Rectal smooth muscle tissue (tissue), 1 donor: ENCODE measurements around the gene ADAMTS14.

Experiments
- H3K27ac ChIP-seq: one replicate; pipeline ENCODE4 v1.7.0; 2013; ENCODE audit warnings: low read depth, low read length, inconsistent platforms
- H3K27me3 ChIP-seq: one replicate; pipeline ENCODE4 v1.7.0; 2013; ENCODE audit warnings: low read length; ENCODE audit not compliant: control insufficient read depth, insufficient read depth
- H3K36me3 ChIP-seq: one replicate; pipeline ENCODE4 v1.7.0; 2013; ENCODE audit warnings: low read length; ENCODE audit not compliant: control insufficient read depth, insufficient read depth
- H3K4me1 ChIP-seq: one replicate; pipeline ENCODE4 v1.7.0; 2013; ENCODE audit warnings: low read length; ENCODE audit not compliant: control insufficient read depth, insufficient read depth
- H3K4me3 ChIP-seq: one replicate; pipeline ENCODE4 v1.7.0; 2013; ENCODE audit warnings: low read length
- H3K9ac ChIP-seq: one replicate; pipeline ENCODE4 v1.7.0; 2013; ENCODE audit warnings: low read length

The ADAMTS14 gene

DNA sequence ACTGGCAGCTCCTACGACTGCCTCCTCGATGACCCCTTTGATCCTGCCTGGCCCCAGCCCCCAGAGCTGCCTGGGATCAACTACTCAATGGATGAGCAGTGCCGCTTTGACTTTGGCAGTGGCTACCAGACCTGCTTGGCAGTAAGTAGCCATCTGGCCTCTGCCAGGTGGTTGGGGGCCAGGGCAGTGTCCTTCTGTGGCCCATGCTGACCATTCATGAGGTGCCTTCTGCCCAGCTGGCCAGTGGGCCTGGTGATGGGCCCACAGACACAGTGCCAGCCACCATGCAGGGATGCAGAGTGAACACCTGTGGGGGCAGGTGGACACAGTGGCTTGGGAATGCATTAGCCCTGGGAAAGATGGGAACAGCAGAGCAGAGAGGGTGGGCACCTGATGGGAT is 62.9 kb downstream of the ADAMTS14 start:
- no peaks in the 10 kb centered on the region for H3K27me3 ChIP-seq
- H3K27ac ChIP-seq = no peak overlapping the region
- no peaks in the 10 kb centered on the region for H3K36me3 ChIP-seq
- H3K4me3 ChIP-seq = no peak overlapping the region
- H3K9ac ChIP-seq = no peak overlapping the region
- H3K4me1 ChIP-seq = no peaks in the 10 kb centered on the region

DNA sequence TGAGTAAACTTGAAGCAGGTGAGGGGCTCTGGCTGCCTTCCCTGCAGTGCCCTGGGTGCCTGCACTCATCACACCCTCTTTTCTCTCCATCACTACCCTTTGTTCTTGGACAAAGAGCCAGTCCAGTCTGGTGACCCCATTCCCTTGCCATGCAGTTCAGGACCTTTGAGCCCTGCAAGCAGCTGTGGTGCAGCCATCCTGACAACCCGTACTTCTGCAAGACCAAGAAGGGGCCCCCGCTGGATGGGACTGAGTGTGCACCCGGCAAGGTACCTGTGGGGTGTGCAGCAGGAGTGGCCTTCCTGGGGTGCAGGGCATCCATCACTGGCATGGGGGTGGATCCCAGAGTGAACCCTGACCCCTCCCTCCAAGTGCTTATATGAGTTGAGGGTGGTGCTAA is 64.2 kb downstream of the ADAMTS14 start:
- no peaks in the 10 kb centered on the region for H3K36me3 ChIP-seq
- H3K4me3 ChIP-seq = no peak overlapping the region
- H3K27ac ChIP-seq = no peak overlapping the region
- H3K9ac ChIP-seq = no peak overlapping the region
- H3K4me1 ChIP-seq = peaks cover 9% of the 10 kb centered on the region
- H3K27me3 ChIP-seq = no peaks in the 10 kb centered on the region

DNA sequence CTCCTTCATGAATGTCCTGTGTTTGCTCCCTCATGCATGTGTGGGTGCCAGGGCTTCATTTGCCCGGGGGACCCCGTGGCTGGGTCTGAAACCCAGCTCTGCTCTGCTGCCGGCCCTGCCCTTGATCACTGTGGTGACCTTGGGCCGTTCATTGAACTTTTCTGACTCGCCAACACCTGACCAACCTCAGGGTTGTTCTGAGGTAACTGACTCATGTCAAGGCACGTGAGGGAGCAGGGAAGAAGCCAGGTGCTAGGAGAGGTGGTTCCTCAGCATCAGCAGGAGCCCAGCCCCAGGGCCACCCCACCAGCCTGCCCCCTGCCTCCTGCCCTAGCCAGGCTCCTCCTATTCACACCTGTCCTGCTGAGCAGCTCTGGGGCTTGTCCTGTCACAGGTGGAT is 64.9 kb downstream of the ADAMTS14 start:
- no peaks in the 10 kb centered on the region for H3K36me3 ChIP-seq
- peaks cover 9% of the 10 kb centered on the region for H3K4me1 ChIP-seq
- no peak overlapping the region for H3K27ac ChIP-seq
- no peak overlapping the region for H3K4me3 ChIP-seq
- no peak overlapping the region for H3K9ac ChIP-seq
- no peaks in the 10 kb centered on the region for H3K27me3 ChIP-seq

DNA sequence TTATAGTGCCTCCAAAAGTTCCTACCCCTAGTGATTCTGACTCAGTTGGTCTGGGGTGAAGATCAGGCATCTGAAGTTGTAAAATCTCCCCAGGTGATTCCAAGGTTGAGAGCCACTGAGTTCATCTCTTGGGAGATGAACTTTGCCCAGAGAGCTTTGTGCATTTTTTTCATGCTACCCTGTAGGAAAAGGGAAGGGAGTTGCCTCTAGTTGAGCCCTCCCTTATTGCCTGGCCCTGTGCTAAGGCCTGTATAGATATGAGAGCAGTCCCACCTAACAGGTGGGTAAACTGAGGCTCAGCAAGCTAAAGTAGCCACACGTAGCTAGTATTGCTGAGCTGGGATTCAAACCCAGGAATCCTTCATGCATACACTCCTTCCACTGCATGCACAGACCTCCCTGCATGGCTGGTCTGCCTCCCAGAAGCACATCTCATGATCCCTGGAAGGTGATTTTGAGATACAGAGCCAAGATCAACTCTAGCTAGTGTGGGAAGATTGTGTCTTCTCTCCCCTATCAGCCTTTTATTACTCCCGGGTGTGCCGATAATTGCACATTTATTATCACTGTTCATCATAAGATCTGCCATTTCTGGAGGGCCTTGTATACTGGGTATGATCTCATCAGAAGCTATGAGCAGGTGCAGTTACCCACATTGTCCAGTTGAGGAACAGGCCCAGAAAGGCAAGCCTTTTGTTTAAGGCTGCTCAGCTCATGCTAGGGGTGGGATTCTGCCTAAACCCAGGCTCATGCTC is 65.9 kb downstream of the ADAMTS14 start:
- H3K9ac ChIP-seq = no peak overlapping the region
- no peaks in the 10 kb centered on the region for H3K27me3 ChIP-seq
- H3K36me3 ChIP-seq = no peaks in the 10 kb centered on the region
- H3K4me3 ChIP-seq = no peak overlapping the region
- H3K4me1 ChIP-seq = peaks cover 14% of the 10 kb centered on the region
- H3K27ac ChIP-seq = no peak overlapping the region

DNA sequence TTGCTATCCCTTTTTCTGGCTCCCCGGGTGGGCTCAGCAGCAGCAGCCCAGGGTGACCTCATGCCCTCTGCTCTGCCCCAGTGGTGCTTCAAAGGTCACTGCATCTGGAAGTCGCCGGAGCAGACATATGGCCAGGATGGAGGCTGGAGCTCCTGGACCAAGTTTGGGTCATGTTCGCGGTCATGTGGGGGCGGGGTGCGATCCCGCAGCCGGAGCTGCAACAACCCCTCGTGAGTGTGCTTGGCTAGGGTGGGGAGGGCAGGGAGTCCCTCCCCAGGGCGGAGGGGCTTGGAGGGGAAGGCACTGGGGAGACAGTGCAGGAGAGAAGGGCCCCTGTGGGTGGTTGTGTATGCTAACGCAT is 66.4 kb downstream of the ADAMTS14 start:
- Histone ChIP-seq H3K4me1 (peaks cover 14% of the 10 kb centered on the region), H3K4me3 (no peak overlapping the region), H3K27me3 (no peaks in the 10 kb centered on the region), H3K27ac (no peak overlapping the region), H3K36me3 (no peaks in the 10 kb centered on the region), H3K9ac (no peak overlapping the region)

DNA sequence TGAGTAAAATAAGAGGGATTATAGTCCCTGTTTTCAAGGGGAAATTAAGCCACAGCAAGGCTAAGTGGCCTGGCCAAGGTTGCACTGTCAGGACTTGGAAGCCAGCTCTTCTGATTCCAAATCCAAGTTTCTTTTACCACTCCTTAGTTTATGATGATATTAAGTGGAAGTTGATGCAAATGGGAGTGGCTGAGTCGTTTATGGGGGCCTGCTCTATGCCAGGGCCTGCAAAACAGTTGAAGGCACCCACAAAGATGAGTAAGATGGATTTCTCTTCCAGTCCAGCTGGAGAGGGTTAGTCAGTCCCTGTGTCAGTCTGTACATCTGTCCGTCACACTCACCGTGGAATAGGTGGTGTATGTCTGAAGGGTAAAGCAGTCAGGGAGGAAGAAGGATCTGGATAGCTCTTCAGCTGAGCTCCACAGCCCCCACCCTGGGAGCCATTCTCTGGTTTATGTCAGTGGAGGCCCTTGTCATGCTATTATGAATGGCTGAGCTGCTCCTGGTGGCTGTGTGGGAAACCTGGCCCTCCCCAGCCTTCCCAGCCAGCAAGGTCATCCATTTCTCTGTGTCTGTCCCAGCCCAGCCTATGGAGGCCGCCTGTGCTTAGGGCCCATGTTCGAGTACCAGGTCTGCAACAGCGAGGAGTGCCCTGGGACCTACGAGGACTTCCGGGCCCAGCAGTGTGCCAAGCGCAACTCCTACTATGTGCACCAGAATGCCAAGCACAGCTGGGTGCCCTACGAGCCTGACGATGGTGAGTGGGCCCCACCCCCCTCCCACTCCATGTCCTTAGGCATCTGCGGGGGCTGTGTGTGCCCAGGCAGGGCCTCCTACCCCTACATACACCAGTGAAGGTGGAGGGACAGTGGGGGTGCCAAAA is 68.3 kb downstream of the ADAMTS14 start:
- H3K9ac ChIP-seq = no peak overlapping the region
- no peaks in the 10 kb centered on the region for H3K27me3 ChIP-seq
- H3K4me1 ChIP-seq = peaks cover 14% of the 10 kb centered on the region
- peak overlapping the region; percentile 26 for H3K27ac ChIP-seq
- H3K36me3 ChIP-seq = no peaks in the 10 kb centered on the region
- no peak overlapping the region for H3K4me3 ChIP-seq

DNA sequence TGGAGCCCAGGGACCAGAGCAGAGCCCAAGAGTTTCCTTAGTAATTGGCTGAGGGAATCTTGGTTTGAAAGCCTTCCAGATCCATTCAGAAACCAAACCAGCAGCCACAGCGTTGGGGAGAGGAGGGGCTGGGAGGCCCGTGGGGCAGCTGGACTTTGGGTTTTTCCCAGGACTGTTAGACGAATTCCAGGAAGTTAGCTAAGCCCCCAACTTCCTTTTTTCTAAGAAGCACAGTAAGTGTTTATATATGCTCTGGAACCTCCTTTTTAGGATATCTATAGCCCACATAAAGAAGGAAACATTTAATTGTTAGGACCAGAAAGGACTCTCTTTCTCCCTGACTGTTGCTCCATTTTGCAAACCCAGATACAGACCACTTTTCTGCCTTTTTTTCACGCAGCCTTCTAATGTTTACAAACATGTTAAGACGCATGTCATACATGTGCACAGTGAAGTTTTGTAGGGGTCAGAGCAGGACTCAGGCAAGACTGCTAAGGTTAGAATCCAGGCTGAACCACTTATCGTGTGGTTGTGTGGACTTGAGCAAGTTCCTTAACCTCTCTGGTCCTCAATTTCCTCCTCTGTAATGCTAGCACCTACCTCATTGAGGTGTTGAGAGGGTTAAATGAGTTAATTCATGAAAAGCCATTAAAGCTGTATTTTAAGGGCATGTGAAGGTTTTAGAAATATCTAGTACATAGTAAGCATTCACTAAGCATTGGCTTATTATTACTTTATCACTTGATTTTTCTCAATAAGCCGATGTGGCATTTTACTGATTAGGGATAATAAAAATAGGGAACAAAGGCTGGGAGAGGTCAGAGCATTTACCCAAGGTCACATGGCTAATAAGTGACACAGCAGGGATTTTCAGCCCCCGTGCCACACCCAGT is 70.5 kb downstream of the ADAMTS14 start:
- Histone ChIP-seq H3K27ac (no peak overlapping the region), H3K9ac (no peak overlapping the region), H3K4me3 (no peak overlapping the region), H3K27me3 (no peaks in the 10 kb centered on the region), H3K36me3 (no peaks in the 10 kb centered on the region), H3K4me1 (peaks cover 14% of the 10 kb centered on the region)

DNA sequence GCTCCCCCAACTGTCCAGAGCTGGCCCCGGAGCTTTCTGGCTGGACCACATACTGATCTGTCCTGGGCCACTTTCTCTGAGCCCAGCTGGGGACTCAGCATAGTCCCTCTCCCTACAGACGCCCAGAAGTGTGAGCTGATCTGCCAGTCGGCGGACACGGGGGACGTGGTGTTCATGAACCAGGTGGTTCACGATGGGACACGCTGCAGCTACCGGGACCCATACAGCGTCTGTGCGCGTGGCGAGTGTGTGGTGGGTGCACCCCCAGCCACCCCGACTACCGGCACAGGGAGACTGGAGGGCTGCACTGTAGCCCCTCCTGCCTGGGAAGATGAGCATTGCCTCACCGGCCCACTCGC is 71.1 kb downstream of the ADAMTS14 start:
- H3K27ac ChIP-seq = no peak overlapping the region
- no peaks in the 10 kb centered on the region for H3K27me3 ChIP-seq
- peaks cover 14% of the 10 kb centered on the region for H3K4me1 ChIP-seq
- no peaks in the 10 kb centered on the region for H3K36me3 ChIP-seq
- H3K4me3 ChIP-seq = no peak overlapping the region
- no peak overlapping the region for H3K9ac ChIP-seq

DNA sequence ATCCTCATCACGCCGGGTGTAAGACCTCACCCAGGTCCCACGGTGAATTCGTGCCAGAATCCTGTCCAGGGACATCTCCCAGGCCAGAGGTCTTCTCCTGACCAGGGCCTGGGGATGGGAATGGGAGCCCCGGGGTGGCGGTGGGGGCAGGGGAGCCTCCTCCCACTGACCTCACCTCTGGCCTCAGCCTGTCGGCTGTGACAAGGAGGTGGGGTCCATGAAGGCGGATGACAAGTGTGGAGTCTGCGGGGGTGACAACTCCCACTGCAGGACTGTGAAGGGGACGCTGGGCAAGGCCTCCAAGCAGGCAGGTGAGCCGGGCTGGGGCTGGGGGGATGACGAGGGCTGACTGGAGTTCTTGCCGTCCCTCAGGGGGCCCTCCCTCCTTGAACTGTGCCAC is 71.6 kb downstream of the ADAMTS14 start:
- Histone ChIP-seq H3K27ac (no peak overlapping the region), H3K9ac (no peak overlapping the region), H3K36me3 (no peaks in the 10 kb centered on the region), H3K27me3 (no peaks in the 10 kb centered on the region), H3K4me1 (peaks cover 14% of the 10 kb centered on the region), H3K4me3 (no peak overlapping the region)

DNA sequence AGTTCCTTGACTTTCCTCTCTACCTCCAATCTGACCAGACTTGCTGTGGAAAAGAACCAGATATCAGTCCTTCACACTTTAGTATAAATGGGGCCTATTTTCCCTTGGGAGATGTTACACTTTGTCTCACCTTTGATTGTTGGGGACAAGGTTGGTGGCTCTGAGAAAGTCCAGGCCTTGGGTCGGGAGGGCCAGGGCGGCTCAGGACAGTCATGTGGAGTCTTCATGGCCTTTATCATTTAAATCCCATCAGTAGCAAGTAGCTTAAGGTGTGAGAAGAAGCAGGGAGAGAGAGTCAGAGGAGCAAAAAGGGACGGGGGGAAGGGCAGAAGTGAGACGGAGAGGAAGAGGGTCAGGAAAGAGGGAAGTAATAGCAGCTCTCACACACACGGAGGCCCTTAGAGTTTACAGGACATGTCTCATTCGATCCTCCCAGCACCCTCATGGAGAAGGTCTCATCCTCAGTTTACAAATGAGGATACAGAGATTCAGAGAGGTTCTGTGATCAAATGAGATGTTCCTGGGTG is 72.4 kb downstream of the ADAMTS14 start:
- Histone ChIP-seq H3K4me1 (peaks cover 14% of the 10 kb centered on the region), H3K27me3 (no peaks in the 10 kb centered on the region), H3K4me3 (no peak overlapping the region), H3K27ac (no peak overlapping the region), H3K36me3 (no peaks in the 10 kb centered on the region), H3K9ac (no peak overlapping the region)

DNA sequence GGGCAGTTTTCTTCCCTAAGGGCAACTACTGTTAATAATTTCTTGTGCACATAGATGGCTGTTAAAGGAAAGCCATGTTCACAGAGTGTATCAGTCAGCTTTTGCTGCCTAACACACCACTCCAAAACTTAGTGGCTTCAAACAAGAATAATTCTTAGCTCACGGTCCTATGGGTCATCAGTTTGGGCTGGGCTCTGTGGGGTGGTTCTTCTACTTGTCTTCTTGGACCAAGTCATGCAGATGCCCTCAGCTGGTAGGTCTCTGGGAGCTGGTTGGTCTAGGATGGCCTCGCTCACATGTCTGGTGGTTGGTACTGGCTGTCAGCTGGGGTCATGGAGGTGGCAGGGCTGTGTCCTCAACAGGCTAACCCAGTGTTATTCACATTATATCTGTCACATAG is 73.2 kb downstream of the ADAMTS14 start:
- Histone ChIP-seq H3K4me1 (peaks cover 12% of the 10 kb centered on the region), H3K27ac (no peak overlapping the region), H3K4me3 (no peak overlapping the region), H3K27me3 (no peaks in the 10 kb centered on the region), H3K36me3 (no peaks in the 10 kb centered on the region), H3K9ac (no peak overlapping the region)
